Activated CD8-positive, alpha-beta memory T cell treated with anti-CD3 and anti-CD28 coated beads, Interleukin-2, amount 10 ng/mL, durations not matched to agents 7 days and 5 days (primary cell): ENCODE results near the gene MRC1. TPM values are rescaled to one million over a fixed set of nuclear protein-coding genes. Genes with fewer than 3 reads are reported as not detected.
"Not testable (repeated sequence)": the region's sequence is repeated elsewhere in the genome, so short reads cannot be mapped to it uniquely, and the experiment has no call there.

ENCODE experiments used
- ATAC-seq: fragments of 150-1000 bp; cut with Tn5 transposase; one replicate; pipeline ENCODE4 v1.10.0; 2021; ENCODE audit warnings: moderate library complexity
- CTCF ChIA-PET: fragments of 350-600 bp; sonication (Branson Sonifier 250); formaldehyde crosslinking; loops from one replicate; lab custom pipeline; 2021; ENCODE audit warnings: antibody characterized with exemption; lab: Charles Lee
- DNase-seq: peaks from one replicate; pipeline ENCODE4 v3.0.0-alpha.2; 2020
- H3K27ac Mint-ChIP-seq: one replicate; pipeline ENCODE4 v1.8.0; 2021; ENCODE audit warnings: mild to moderate bottlenecking, mixed read lengths
- H3K27me3 Mint-ChIP-seq: one replicate; pipeline ENCODE4 v1.8.0; 2021; ENCODE audit warnings: mixed read lengths
- H3K36me3 Mint-ChIP-seq: one replicate; pipeline ENCODE4 v1.8.0; 2021; ENCODE audit warnings: mild to moderate bottlenecking, mixed read lengths
- H3K4me1 Mint-ChIP-seq: one replicate; pipeline ENCODE4 v1.8.0; 2021; ENCODE audit warnings: mixed read lengths
- H3K4me3 Mint-ChIP-seq: one replicate; pipeline ENCODE4 v1.8.0; 2021; ENCODE audit warnings: mild to moderate bottlenecking, moderate library complexity, mixed read lengths
- H3K9me3 Mint-ChIP-seq: one replicate; pipeline ENCODE4 v1.8.0; 2022; ENCODE audit warnings: low read depth, mixed read lengths
- total RNA-seq, 2 experiments: library from RNA; stranded (reverse); gene quantifications; one replicate each; pipeline ENCODE4 v1.2.3, GENCODE V29; 2021

The MRC1 gene
- total RNA-seq, 2 experiments from 2014 or later = 0.05 TPM; not detected in 1

DNA sequence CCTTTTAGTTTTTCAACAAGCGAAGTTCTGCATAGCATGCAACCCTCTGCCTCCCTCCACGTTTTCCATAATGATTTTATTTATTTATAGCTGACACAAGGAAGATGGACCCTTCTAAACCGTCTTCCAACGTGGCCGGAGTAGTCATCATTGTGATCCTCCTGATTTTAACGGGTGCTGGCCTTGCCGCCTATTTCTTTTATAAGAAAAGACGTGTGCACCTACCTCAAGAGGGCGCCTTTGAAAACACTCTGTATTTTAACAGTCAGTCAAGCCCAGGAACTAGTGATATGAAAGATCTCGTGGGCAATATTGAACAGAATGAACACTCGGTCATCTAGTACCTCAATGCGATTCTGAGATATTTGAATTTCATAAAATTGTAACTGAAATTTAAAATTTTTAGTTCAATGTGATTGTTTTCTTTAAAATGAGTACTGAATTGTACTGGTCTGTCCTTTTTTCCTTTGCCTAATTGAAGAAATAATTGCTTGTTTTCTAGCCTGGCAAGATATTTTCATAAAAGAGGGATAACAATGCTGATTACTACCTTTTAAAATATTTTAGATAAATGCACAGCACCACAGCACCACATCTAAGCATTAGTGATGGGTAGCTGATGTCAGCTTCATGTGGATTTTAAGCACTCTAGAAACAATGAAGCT is 101.1 kb downstream of the MRC1 start:
- no peak overlapping the region for H3K27ac Mint-ChIP-seq
- no peak for ATAC-seq
- no peak for DNase-seq
- H3K4me1 Mint-ChIP-seq = no peaks in the 10 kb centered on the region
- CTCF ChIA-PET = no interaction called here
- H3K9me3 Mint-ChIP-seq = no peaks in the 10 kb centered on the region
- no peaks in the 10 kb centered on the region for H3K27me3 Mint-ChIP-seq
- H3K36me3 Mint-ChIP-seq = no peaks in the 10 kb centered on the region
- H3K4me3 Mint-ChIP-seq = no peak overlapping the region

DNA sequence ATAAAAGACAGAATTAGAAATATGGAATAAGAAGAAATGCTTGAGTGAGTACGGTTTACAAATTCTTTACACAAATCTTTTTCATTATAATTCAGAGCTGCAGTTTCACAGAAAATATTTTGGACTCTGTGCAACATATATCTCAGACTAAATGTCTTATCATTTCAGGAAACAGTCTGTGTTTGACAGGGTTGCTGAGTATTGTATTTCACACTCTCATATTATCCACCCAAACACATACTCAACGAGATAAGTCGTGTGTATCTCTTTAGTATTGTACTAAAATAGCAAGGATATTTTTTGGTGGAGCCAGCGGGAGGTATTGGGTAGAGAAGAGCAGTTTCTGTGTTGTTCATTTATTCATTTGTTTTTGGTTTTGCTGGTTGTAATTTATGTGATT is 103.6 kb downstream of the MRC1 start:
- no peak overlapping the region for H3K4me3 Mint-ChIP-seq
- no peaks in the 10 kb centered on the region for H3K4me1 Mint-ChIP-seq
- no peaks in the 10 kb centered on the region for H3K36me3 Mint-ChIP-seq
- DNase-seq (no peak), ATAC-seq (no peak)
- CTCF ChIA-PET = no interaction called here
- no peak overlapping the region for H3K27ac Mint-ChIP-seq
- H3K9me3 Mint-ChIP-seq = no peaks in the 10 kb centered on the region
- no peaks in the 10 kb centered on the region for H3K27me3 Mint-ChIP-seq

DNA sequence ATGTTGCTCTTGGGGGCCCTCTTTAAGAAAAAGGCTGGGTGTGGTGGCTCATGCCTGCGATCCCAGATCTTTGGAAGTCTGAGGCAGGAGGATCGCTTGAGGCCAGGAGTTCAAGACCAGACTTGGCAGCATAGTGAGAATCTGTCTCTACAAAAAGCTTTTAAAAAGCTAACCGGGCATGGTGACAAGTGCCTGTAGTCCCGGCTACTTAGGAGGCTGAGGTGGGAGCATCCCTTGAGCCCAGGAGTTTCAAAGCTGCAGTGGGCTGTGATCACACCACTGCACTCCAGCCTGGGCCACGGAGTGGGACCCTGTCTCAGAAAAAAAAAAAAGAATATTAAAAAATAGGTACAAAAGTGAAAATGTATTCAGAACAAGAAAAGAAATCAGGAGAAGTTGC is 104.5 kb downstream of the MRC1 start:
- DNase-seq (no peak), ATAC-seq (no peak)
- no peak overlapping the region for H3K27ac Mint-ChIP-seq
- CTCF ChIA-PET = interaction anchor here (0.7 kb wide), 1 partner anchor 35 kb away, joined by 3 read pairs; no protein-coding TSS in a partner anchor
- H3K4me1 Mint-ChIP-seq = no peaks in the 10 kb centered on the region
- no peaks in the 10 kb centered on the region for H3K9me3 Mint-ChIP-seq
- no peak overlapping the region for H3K4me3 Mint-ChIP-seq
- no peaks in the 10 kb centered on the region for H3K36me3 Mint-ChIP-seq
- H3K27me3 Mint-ChIP-seq = no peaks in the 10 kb centered on the region

DNA sequence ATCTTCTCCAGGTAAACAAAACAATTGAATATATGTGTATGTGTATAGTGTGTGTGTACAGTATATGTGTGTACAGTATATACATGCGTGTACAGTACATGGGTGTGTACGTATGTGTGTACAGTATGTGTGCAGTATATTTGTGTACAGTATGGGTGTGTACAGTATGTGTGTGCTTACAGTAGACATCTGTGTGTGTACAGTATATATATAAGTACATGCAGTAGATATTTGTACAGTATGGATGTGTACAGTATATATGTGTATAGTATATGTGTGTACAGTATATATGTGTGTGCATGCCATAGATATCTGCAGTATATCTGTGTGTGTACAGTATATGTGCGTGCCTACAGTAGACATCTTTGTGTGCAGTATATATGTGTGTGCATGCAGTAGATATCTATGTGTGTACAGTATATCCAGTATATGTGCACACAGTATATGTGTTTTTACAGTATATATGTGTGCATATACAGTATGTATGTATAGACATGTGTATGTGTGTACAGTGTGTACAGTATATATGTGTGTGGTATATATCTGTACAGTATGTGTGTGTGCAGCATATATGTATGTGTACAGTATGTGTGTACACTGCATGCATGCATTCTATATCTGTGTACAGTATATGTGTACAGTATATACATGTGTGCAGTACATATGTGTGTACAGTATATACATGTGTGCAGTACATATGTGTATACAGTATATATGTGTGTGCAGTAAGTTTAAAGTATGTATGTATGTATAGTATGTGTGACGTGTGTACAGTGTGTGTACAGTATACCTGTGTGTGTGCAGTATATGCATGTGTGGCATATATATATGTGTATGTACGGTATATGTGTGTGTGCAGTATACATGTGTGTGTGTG is 105.3 kb downstream of the MRC1 start:
- no peaks in the 10 kb centered on the region for H3K36me3 Mint-ChIP-seq
- H3K9me3 Mint-ChIP-seq = no peaks in the 10 kb centered on the region
- H3K4me3 Mint-ChIP-seq = no peak overlapping the region
- CTCF ChIA-PET = interaction anchor here (0.7 kb wide), 1 partner anchor 34 kb away, joined by 3 read pairs; no protein-coding TSS in a partner anchor
- ATAC-seq (no peak), DNase-seq (no peak)
- no peak overlapping the region for H3K27ac Mint-ChIP-seq
- no peaks in the 10 kb centered on the region for H3K4me1 Mint-ChIP-seq
- no peaks in the 10 kb centered on the region for H3K27me3 Mint-ChIP-seq

DNA sequence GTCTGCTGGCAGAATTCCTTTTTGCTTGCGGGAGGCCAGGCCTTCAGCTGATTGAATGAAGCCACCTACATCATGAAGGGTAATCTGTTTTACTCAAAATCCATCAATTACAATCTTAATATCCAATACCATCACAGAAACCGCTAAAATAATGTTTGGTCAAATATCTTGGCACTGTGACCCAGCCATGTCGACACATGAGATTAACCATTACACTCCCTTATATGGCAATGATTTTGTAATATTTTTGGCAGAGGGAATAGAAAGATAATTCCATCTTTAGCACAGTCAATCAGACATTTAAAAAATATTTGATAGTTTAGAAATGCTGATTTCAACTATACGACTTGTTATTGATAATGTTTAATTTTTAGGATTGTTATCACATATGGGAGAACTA is 106.0 kb downstream of the MRC1 start:
- H3K4me3 Mint-ChIP-seq = no peak overlapping the region
- H3K27me3 Mint-ChIP-seq = no peaks in the 10 kb centered on the region
- CTCF ChIA-PET = no interaction called here
- no peak for DNase-seq
- no peaks in the 10 kb centered on the region for H3K36me3 Mint-ChIP-seq
- no peak overlapping the region for H3K27ac Mint-ChIP-seq
- H3K4me1 Mint-ChIP-seq = no peaks in the 10 kb centered on the region
- no peak for ATAC-seq
- H3K9me3 Mint-ChIP-seq = no peaks in the 10 kb centered on the region

DNA sequence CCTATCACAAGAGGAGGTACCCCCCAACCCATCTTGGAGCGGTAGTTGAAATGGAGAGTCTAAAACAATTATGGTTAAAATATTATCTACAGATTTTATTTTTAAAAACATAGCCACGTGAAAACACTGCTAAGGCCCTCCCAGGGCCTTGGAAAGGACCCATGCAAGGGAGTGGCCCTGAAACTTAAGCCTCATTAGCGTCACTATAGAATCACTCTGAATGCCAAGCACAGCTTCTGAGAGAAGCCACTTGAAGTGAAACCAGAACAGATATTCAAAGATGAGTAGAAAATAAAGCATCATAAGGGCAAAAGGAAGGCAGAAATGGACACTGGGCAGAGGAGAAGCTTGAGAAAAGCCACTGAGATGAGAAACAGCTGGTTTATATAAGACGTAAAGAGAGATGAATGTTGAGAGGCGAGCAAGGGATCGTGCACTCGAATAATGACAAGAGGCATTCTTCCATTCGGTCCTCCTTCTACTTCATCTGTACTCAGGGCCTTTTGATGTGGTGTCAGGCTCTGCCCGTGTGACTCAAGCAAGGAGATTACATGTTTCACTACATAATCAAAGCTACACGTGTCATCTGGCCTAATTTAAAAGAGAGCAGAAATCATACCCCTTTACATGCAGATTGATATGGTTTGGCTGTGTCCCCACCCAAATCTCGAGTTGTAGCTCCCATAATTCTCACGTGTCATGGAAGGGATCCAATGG is 109.2 kb downstream of the MRC1 start:
- Mint-ChIP-seq H3K36me3 (no peaks in the 10 kb centered on the region), H3K27me3 (no peaks in the 10 kb centered on the region), H3K4me3 (no peak overlapping the region), H3K9me3 (peaks cover 4% of the 10 kb centered on the region), H3K4me1 (no peaks in the 10 kb centered on the region), H3K27ac (no peak overlapping the region)
- ATAC-seq (no peak), DNase-seq (no peak)
- CTCF ChIA-PET = no interaction called here

DNA sequence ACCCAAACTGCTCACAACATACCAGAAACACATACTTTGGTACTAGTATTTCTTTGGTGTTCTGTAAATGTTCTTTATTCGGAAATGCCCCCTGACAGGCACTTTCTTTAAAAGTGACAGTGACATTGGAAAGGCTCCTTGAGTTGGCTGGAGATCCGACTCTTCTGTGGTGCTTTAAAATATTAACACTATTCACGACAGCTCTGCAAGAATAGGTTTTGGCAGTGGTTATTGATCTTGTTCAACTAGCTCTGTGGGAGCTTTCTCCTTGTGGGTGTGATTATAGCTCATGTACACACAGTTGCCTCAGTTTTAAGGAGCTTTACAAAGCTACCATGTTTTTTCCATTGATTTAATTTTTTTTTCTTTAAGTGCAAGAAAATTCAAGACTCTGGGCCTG is 112.2 kb downstream of the MRC1 start:
- H3K4me1 Mint-ChIP-seq = no peaks in the 10 kb centered on the region
- H3K36me3 Mint-ChIP-seq = no peaks in the 10 kb centered on the region
- no peak overlapping the region for H3K27ac Mint-ChIP-seq
- no peaks in the 10 kb centered on the region for H3K27me3 Mint-ChIP-seq
- CTCF ChIA-PET = no interaction called here
- DNase-seq = no peak
- H3K9me3 Mint-ChIP-seq = peaks cover 4% of the 10 kb centered on the region
- ATAC-seq = no peak
- H3K4me3 Mint-ChIP-seq = no peak overlapping the region

DNA sequence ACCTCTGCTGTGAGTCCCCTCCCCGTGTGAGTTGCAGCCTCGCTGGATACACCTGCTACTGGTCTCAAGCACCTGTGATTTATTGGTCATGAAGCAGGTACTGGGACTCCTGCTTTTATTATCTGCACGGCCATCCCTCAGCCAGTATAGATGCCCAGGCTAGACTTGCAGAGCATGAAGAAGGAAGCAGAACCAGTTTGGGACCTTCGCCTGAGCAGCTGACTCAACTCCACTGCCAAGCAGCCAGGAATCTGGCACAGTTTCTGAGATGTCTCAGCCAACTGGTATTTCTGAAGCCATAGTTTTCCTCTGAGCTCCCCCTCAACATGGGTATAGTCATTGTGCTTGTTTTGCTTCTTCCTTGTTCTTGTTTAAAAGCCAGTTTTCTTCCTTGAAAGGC is 114.6 kb downstream of the MRC1 start:
- Mint-ChIP-seq H3K27me3 (no peaks in the 10 kb centered on the region), H3K4me3 (no peak overlapping the region), H3K27ac (no peak overlapping the region), H3K36me3 (no peaks in the 10 kb centered on the region), H3K9me3 (peaks cover 4% of the 10 kb centered on the region), H3K4me1 (no peaks in the 10 kb centered on the region)
- CTCF ChIA-PET = interaction anchor here (0.6 kb wide), 1 partner anchor 312 kb away, joined by 5 read pairs; no protein-coding TSS in a partner anchor
- DNase-seq (no peak), ATAC-seq (no peak)

DNA sequence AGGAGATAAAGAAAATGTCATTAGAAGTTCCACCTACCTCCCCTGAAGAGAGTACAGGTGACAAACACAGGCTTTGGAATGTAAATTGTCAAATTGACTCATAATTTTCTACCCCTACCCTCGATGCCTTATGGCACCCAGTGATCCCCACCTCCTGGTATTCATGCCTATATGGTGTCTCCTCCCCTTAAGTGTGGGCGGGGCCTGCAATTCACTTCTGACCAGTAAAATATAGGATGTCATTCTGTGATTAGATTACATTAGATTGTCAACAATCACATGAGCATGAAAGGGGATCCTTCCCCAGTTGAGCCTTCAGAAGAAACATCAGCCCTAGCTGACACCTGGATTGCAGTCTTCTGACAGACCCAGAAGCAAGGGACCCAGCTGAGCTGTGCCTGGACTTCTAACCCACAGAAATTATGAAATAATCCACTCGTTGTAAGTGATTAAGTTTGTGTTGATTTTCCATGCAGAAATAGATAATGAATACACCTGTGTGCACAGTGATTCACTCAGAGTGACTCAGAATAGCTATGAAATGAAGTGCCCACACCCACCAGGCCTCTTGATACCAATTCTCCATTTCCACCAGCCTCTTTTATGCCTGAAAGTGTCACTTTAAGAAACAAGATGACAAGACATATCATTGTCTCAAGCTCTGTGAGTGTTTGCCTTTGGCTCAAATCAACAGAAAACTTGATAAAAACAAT is 134.0 kb downstream of the MRC1 start:
- no peak overlapping the region for H3K4me3 Mint-ChIP-seq
- CTCF ChIA-PET = no interaction called here
- H3K27ac Mint-ChIP-seq = no peak overlapping the region
- no peaks in the 10 kb centered on the region for H3K4me1 Mint-ChIP-seq
- no peaks in the 10 kb centered on the region for H3K36me3 Mint-ChIP-seq
- no peak for ATAC-seq
- no peaks in the 10 kb centered on the region for H3K9me3 Mint-ChIP-seq
- DNase-seq = no peak
- no peaks in the 10 kb centered on the region for H3K27me3 Mint-ChIP-seq

DNA sequence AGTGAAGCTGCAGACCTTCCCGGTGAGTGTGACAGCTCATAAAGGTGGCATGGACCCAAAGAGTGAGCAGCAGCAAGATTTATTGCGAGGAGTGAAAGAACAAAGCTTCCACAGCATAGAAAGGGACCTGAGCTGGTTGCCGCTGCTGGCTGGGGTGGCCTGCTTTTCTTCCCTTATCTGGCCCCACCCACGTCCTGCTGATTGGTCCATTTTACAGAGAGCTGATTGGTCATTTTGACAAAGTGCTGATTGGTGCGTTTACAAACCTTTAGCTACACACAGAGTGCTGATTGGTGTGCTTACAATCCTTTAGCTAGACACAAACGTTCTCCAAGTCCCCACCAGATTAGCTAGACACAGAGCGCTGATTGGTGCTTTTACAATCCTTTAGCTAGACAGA is 141.1 kb downstream of the MRC1 start:
- CTCF ChIA-PET, H3K27ac Mint-ChIP-seq, H3K36me3 Mint-ChIP-seq, DNase-seq, H3K27me3 Mint-ChIP-seq, H3K9me3 Mint-ChIP-seq, H3K4me3 Mint-ChIP-seq, H3K4me1 Mint-ChIP-seq, ATAC-seq: not testable (repeated sequence)

DNA sequence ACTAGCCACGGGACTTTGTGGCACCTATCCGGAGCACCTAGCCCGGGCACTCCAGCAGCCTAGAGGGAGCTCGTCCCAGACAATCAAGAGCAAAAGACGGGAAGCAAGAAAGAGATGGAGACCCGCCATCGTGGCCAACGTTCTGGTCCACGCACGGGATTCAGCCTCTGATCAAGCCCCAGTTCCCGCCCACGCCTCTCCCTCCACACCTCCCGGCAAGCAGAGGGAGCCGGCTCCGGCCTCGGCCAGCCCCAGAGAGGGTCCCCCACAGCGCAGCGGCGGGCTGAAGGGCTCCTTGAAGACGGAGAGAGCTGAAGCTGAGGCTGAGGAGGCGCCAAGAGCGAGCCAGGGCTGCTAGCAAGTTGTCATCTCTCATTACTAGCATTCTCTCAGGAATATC is 141.6 kb downstream of the MRC1 start:
- ATAC-seq (no peak), DNase-seq (no peak)
- H3K27me3 Mint-ChIP-seq = no peaks in the 10 kb centered on the region
- no peak overlapping the region for H3K27ac Mint-ChIP-seq
- peaks cover 2% of the 10 kb centered on the region for H3K9me3 Mint-ChIP-seq
- H3K4me1 Mint-ChIP-seq = no peaks in the 10 kb centered on the region
- H3K36me3 Mint-ChIP-seq = no peaks in the 10 kb centered on the region
- CTCF ChIA-PET = no interaction called here
- no peak overlapping the region for H3K4me3 Mint-ChIP-seq

DNA sequence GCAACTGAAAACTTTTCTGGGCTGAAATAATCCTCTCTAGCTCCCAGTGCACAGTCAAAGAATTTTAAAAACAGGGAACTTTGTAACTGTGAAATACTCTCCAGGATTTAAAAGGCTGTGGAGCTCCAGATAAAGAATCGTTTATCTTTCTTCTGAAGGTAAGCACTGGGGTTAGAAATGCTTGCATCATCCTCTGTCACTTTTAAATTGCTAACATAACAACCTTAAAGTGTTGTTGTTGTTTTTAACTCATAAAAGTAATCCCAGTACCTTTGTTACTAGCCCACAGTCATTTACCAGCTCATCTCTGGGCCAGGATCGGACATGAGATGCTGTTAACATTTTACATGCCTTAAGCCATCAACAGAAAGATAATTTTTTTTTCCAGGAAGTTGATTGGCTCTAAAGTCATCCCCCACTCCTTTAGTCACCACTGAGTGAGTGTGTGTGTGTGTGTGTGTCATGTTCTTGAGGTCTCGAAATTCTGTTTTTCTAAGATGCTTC is 142.8 kb downstream of the MRC1 start, which contains the start of gene SLC39A12:
TSS of gene SLC39A12 (plus strand) at position 51 of the 504 bp plus-strand sequence. CDS start 1,359 bp downstream, outside the sequence.
- CTCF ChIA-PET = no interaction called here
- no peaks in the 10 kb centered on the region for H3K4me1 Mint-ChIP-seq
- ATAC-seq (no peak), DNase-seq (no peak)
- H3K36me3 Mint-ChIP-seq = no peaks in the 10 kb centered on the region
- H3K27me3 Mint-ChIP-seq = no peaks in the 10 kb centered on the region
- H3K27ac Mint-ChIP-seq = no peak within 1 kb of the TSS
- no peak within 1 kb of the TSS for H3K4me3 Mint-ChIP-seq
- H3K9me3 Mint-ChIP-seq = peaks cover 2% of the 10 kb centered on the region

DNA sequence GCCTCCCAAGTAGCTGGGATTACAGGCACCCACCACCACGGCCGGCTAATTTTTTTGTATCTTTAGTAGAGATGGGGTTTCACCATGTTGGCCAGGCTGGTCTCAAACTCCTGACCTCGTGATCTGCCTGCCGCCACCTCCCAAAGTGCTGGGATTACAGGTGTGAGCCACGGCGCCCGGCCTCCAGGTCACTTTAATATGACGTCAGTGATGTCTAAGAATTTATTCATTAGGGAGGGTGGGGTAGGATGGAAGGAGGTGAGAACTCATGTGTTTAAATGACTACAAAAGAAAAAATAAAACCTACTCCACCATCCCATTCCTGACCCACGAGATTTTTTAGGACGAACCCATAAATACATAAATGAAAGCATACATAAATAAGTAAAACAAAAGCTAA is 145.2 kb downstream of the MRC1 start:
- H3K27me3 Mint-ChIP-seq, CTCF ChIA-PET, H3K4me1 Mint-ChIP-seq, DNase-seq, H3K9me3 Mint-ChIP-seq, ATAC-seq, H3K4me3 Mint-ChIP-seq, H3K27ac Mint-ChIP-seq, H3K36me3 Mint-ChIP-seq: not testable (repeated sequence)
